Adrenal gland (tissue), 12 donors: Measurements from ENCODE around the gene BACH1. TPM values are rescaled to one million over a fixed set of nuclear protein-coding genes. Genes with fewer than 3 reads are reported as not detected.

Experiments used
- DNase-seq, 7 donors: peaks; one replicate each; pipeline ENCODE4 v3.0.0-alpha.2; 2019 to 2020
- H3K27ac ChIP-seq, 5 donors: fragments of 200-600 bp; sonication (generic) in 4 of 5; 1 replicate in 3 of 5; 2 replicates in 2 of 5; pipeline versions ENCODE4 v1.5.1 to v1.8.0; 2016 to 2020; ENCODE audit warnings: mild to moderate bottlenecking in 1 of 5
- H3K27me3 ChIP-seq: fragments of 200-600 bp; 2 replicates; pipeline ENCODE4 v1.8.0; 2021
- H3K36me3 ChIP-seq, 2 donors: fragments of 200-600 bp; replicated peaks in 1 of 2; 1 replicate in 1 of 2; 2 replicates in 1 of 2; pipeline versions ENCODE4 v1.5.1 to v1.8.0; 2018 to 2022
- H3K4me1 ChIP-seq, 2 donors: fragments of 200-600 bp; replicated peaks in 1 of 2; 1 replicate in 1 of 2; 2 replicates in 1 of 2; pipeline versions ENCODE4 v1.5.1 to v1.8.0; 2018 to 2021
- H3K4me3 ChIP-seq, 4 donors: fragments of 200-600 bp; sonication (generic) in 3 of 4; one replicate each; pipeline ENCODE4 v1.5.1; 2016 to 2018
- H3K9me3 ChIP-seq, 3 donors: fragments of 200-600 bp; sonication (generic) in 1 of 3; replicated peaks in 1 of 3; 1 replicate in 2 of 3; 2 replicates in 1 of 3; pipeline versions ENCODE4 v1.5.1 to v1.8.0; 2016 to 2021
- POLR2A ChIP-seq, 2 donors: fragments of 450-650 bp; IDR thresholded peaks; one replicate each; pipeline ENCODE4 v1.6.1; 2017; ENCODE audit warnings: antibody characterized with exemption in 2 of 2, mild to moderate bottlenecking in 2 of 2, moderate library complexity in 1 of 2
- WGBS, 4 donors: extraction: QIAGEN DNeasy Blood & Tissue Kit in 2 of 4; methylation state at CpG; one replicate each; pipeline versions ENCODE4 v1.1.5 to v1.1.7; 2013 to 2017; 5-methylcytosine and 5-hydroxymethylcytosine counted together
- intact Hi-C, 2 donors: fragments of 100-400 bp; cut with DNase I; formaldehyde crosslinking; loops; one replicate each; pipeline versions ENCODE4 v1.14.1 to v1.15.0; 2022 to 2023
- polyA plus RNA-seq, 3 donors: library from polyadenylated mRNA; stranded (reverse); fragments of 200-250 nt in 2 of 3; fragments of 350-450 nt in 1 of 3; fragmentation: Illumina TruSeq in 1 of 3; extraction: RNeasy Lipid Tissue Mini Kit (QIAGEN cat#74804) in 1 of 3; gene quantifications; one replicate each; pipeline ENCODE4 v1.2.3, GENCODE V29; 2013 to 2014
- total RNA-seq, 9 donors: library from RNA; depleted of rRNA in 4 of 9; stranded (reverse); fragments of >200 nt in 4 of 9; fragments of 120-200 nt in 1 of 9; fragmentation: NEBNext Ultra II Directional in 1 of 9; extraction: Animal tissue kit (Norgen Biotek cat#: 25700) in 1 of 9; gene quantifications; one replicate each; pipeline versions ENCODE4 v1.1.0 to v1.2.4, GENCODE V29; 2013 to 2023
- TF ChIP-seq, protein P1 (sequence below), 6 experiments: fragments of 450-650 bp in 4 of 6; fragments of 200-600 bp in 2 of 6; sonication (generic) in 1 of 6; IDR thresholded peaks; 1 replicate in 5 of 6; 2 replicates in 1 of 6; pipeline versions ENCODE4 v1.5.1 to v1.8.0; 2016 to 2021; ENCODE audit warnings: antibody characterized with exemption in 6 of 6, mild to moderate bottlenecking in 2 of 6, moderate library complexity in 1 of 6
- donor health status: healthy with polysubstance abuse.
- donor health status: Bipolar disorder and iron deficiency.
- donor health status: DM: yes; HTN: yes; CAD: no.
- donor health status: DM: no; HTN: no; CAD: no.
- donor health status: DM: no; HTN: no; CAD: no.
- donor health status: DM: yes; HTN: yes; CAD: no.

BACH1 gene
- total and polyA plus RNA-seq, 12 donors = 5.1 to 61.2 (median 38.6) TPM

- Histone ChIP-seq H3K9me3 (no peaks in the 10 kb centered on the region), H3K27me3 (no peaks in the 10 kb centered on the region), H3K36me3 (no peaks in the 10 kb centered on the region), H3K27ac (no peak overlapping the region), H3K4me3 (no peak overlapping the region), H3K4me1 (peaks cover 3 to 52% of the 10 kb centered on the region in 2 donors)
- intact Hi-C loops = no loop called here
- TF ChIP-seq POLR2A (IDR thresholded peaks at IDR 0.05) = no peak
- TF ChIP-seq, protein P1, sequence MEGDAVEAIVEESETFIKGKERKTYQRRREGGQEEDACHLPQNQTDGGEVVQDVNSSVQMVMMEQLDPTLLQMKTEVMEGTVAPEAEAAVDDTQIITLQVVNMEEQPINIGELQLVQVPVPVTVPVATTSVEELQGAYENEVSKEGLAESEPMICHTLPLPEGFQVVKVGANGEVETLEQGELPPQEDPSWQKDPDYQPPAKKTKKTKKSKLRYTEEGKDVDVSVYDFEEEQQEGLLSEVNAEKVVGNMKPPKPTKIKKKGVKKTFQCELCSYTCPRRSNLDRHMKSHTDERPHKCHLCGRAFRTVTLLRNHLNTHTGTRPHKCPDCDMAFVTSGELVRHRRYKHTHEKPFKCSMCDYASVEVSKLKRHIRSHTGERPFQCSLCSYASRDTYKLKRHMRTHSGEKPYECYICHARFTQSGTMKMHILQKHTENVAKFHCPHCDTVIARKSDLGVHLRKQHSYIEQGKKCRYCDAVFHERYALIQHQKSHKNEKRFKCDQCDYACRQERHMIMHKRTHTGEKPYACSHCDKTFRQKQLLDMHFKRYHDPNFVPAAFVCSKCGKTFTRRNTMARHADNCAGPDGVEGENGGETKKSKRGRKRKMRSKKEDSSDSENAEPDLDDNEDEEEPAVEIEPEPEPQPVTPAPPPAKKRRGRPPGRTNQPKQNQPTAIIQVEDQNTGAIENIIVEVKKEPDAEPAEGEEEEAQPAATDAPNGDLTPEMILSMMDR (IDR thresholded peaks at IDR 0.05) = no peak
- DNase-seq = no peak
- WGBS, 4 donors = 82 to 89% (median 84%) methylated on average over 7 of the region's 7 CpGs
These were observed 14.3 kb downstream of the BACH1 start for GRCh38 chr21:29312981-29313380.

DNA sequence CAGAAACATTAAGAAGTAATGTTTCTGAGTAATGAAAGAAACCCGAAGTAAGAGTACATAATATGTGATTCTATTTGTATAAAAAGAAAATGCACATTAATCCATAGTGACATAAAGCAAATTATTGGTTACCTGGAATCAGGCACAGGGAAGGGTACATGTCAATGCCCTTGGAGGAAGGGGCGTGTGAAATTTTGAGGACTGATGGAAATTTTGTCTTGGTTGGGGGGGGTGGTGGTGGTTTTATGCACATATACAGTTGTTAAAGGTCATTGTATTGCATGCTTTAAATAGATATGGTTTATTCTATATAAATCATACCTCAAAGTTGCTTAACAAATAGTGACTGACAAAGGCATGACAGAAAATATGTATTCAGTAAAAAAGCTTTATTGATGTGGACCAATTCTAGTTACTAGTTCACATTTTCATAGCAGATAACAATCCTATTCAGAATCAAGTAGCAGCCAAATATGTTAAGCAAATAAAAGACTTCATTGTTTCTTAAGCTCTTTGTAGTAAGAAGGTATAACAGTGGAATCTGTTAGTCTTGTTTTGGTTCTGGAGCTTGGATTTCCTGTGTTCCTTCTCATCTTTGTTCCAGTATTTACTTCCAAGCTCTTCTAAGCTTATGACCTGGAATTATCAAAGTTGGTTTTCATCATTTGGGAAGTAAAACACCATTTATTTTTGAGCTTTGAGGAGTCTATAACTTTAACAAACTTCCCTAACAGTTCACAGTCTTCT, 15.1 kb downstream of the BACH1 start:
- Histone ChIP-seq H3K27me3 (no peaks in the 10 kb centered on the region), H3K4me1 (peaks cover 0 to 48% of the 10 kb centered on the region in 2 donors), H3K36me3 (no peaks in the 10 kb centered on the region), H3K9me3 (no peaks in the 10 kb centered on the region), H3K4me3 (no peak overlapping the region), H3K27ac (no peak overlapping the region)
- DNase-seq = no peak
- no peak for TF ChIP-seq POLR2A (IDR thresholded peaks at IDR 0.05)
- TF ChIP-seq, protein P1 (IDR thresholded peaks at IDR 0.05) = no peak
- intact Hi-C loops = no loop called here
- 92 to 98% (median 96%) methylated on average over 2 of the region's 2 CpGs for WGBS, 4 donors

- no peak for DNase-seq
- Histone ChIP-seq H3K9me3 (no peaks in the 10 kb centered on the region), H3K36me3 (no peaks in the 10 kb centered on the region), H3K27ac (no peak overlapping the region), H3K27me3 (no peaks in the 10 kb centered on the region), H3K4me3 (no peak overlapping the region), H3K4me1 (peaks cover 0 to 52% of the 10 kb centered on the region in 2 donors)
- TF ChIP-seq, protein P1 (IDR thresholded peaks at IDR 0.05) = no peak
- TF ChIP-seq POLR2A (IDR thresholded peaks at IDR 0.05) = no peak
- intact Hi-C loops = no loop called here
- 57 to 72% (median 64%) methylated on average over 2 of the region's 2 CpGs for WGBS, 4 donors
These were observed 16.5 kb downstream of the BACH1 start for GRCh38 chr21:29315131-29315749.

DNA sequence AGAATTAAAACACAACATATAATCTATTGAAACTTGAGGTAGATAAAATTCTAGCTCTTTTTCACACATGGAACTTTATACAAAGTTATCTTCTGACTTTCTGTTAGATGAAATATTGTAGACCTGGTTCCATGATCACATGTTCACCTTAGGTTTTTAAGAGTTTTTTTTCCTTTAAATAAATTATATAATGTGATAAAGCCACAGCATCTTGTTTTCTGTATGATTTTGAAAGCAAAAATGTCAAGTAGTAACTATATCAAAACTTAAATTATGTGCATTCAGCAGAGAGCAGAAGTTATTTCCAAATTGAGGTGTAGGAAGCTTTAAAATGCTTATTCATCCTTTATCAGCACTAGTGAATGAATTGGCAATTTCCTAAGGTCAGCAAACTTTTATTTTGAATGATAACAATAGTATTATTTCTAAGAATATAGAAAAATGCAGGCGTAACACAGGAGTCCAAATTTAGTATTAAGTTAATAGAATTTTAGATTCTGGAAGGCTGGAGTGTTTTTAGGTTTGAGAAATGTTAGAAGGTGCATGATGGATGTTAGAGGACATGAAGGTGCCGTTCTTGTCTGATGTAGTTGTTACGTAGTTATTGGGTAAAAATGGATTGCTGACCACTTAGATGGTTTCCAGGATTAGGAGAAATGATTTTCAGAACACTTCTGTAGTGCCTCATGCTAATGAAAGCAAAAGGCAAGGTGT, 17.5 kb downstream of the BACH1 start:
- H3K4me3 ChIP-seq = no peak overlapping the region
- H3K4me1 ChIP-seq = peaks cover 0 to 52% of the 10 kb centered on the region in 2 donors
- 75 to 80% (median 78%) methylated on average over 3 of the region's 3 CpGs for WGBS, 4 donors
- H3K27me3 ChIP-seq = no peaks in the 10 kb centered on the region
- no peaks in the 10 kb centered on the region for H3K36me3 ChIP-seq
- TF ChIP-seq, protein P1 (IDR thresholded peaks at IDR 0.05) = no peak
- no peak for TF ChIP-seq POLR2A (IDR thresholded peaks at IDR 0.05)
- H3K27ac ChIP-seq = no peak overlapping the region
- no peaks in the 10 kb centered on the region for H3K9me3 ChIP-seq
- no peak for DNase-seq
- intact Hi-C loops = no loop called here
